Measurements from ENCODE around the gene CHP2. TPM values are rescaled to one million over a fixed set of nuclear protein-coding genes. Genes with fewer than 3 reads are reported as not detected.
"Not testable (repeated sequence)": the region's sequence is repeated elsewhere in the genome, so short reads cannot be mapped to it uniquely, and the experiment has no call there.

The CHP2 gene
- total RNA-seq, 1 donor from 2014 or later, result not detected

GRCh38 chr16:23742766-23743165 is 12.1 kb upstream of the CHP2 start:
- DNase-seq (ENCODE audit: extremely low read depth, low read depth, low spot score), result no peak

- DNase-seq (ENCODE audit: extremely low read depth, low read depth, low spot score), result no peak
These were observed 9.6 kb upstream of the CHP2 start for GRCh38 chr16:23745263-23745662.

DNA sequence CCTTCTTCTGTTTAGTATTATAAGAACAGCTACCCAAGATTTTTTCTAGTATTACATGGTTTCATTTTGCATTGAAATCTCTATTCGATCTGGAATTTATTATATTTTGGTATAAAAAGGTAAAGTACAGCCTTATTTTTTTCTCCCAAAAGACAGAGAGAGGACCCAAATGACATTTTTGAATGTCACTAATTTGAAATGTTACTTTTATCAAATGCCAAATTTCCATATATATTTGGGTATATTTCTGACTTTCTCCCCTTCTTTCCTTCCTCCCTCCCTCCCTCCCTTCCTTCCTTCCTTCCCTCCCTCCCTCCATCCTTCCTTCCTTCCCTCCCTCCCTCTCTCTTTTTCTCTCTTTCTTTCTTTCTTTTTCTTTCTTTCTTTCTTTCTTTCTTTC is 6.2 kb upstream of the CHP2 start:
- DNase-seq (ENCODE audit: extremely low read depth, low read depth, low spot score), result no peak

DNA sequence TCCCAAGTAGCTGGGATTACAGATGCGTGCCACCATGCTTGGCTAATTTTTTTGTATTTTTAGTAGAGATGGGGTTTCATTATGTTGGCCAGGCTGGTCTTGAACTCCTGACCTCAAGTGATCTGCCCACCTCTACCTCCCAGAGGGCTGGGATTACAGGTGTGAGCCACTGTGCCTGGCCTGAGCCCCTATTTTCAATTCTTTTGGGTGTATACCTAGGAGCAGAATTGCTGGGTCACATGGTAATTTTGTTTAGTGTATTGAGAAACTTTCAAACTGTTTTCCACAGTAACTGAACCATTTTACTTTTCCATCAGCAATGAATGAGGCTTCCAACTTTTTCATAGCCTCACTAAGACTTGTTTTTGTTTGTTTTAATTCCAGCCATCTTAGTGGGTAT is 3.8 kb upstream of the CHP2 start:
- not testable (repeated sequence) for DNase-seq (ENCODE audit: extremely low read depth, low read depth, low spot score)

- no peak for DNase-seq (ENCODE audit: extremely low read depth, low read depth, low spot score)
These were observed 775 bp upstream of the CHP2 start for GRCh38 chr16:23753908-23754593.

- DNase-seq (ENCODE audit: extremely low read depth, low read depth, low spot score), result no peak
These were observed 621 bp downstream of the CHP2 start for GRCh38 chr16:23755484-23755809.

GRCh38 chr16:23757116-23757515 is 2.3 kb downstream of the CHP2 start:
- no peak for DNase-seq (ENCODE audit: extremely low read depth, low read depth, low spot score)

- DNase-seq (ENCODE audit: extremely low read depth, low read depth, low spot score), result no peak
These were observed 3.3 kb downstream of the CHP2 start for GRCh38 chr16:23757937-23758619.

DNA sequence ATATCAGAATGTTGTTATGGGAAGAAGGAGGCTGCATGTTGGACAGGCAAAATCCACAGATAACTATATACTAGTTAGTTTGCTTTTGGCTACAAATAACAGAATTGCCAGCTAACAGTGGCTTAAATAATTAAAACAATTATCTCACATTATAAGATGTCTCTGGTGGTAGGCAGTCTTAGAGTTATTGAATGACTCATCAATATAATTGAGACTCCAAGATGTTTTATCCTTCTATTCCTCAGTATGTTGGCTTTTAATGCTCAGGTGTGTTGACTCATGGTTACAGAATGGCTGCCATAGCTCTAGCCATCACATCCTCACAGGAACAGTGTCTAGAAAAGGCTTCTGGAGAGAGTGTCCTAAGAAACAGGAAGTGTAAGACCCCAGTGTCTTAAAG is 11.1 kb downstream of the CHP2 start:
- DNase-seq (ENCODE audit: extremely low read depth, low read depth, low spot score), result no peak

GRCh38 chr16:23768581-23768980 is 13.8 kb downstream of the CHP2 start:
- DNase-seq (ENCODE audit: extremely low read depth, low read depth, low spot score), result no peak

DNA sequence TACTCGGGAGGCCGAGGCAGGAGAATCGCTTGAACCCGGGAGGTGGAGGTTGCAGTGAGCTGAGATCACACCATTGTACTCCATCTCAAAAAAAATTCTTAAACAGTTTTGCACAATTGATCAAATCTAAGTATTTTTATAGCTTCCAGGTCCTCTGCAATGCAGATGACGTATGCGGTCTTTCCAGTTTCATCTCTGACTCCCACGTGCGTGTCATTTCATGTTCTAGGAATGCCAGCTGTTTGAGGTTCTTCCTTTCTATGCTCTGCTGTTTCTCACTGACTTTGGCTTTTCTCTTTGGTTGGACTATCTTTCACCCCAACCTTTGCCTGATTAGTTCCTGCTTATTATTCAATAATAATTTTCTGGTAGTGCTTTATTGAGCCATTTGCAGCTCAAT is 16.2 kb downstream of the CHP2 start:
- no peak for DNase-seq (ENCODE audit: extremely low read depth, low read depth, low spot score)

- DNase-seq (ENCODE audit: extremely low read depth, low read depth, low spot score), result no peak
These were observed 16.8 kb downstream of the CHP2 start for GRCh38 chr16:23771642-23772041.

DNA sequence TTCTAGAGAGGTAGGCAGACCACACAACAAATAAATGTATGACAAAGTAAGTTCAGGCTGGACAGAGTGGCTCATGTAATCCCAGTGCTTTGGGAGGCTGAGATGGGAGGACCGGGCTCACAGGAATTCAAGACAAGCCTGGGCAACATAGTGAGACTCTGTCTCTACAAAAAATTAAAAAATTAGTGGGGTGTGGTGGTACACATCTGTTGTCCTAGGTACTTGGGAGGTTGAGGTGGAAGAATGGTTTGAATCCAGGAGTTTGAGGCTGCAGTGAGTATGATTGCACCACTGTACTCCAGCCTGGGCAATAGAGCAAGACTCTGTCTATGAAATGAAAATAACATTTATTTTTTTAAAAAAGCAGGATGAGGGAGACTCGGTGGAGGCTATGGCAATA is 18.5 kb downstream of the CHP2 start:
- DNase-seq (ENCODE audit: extremely low read depth, low read depth, low spot score), result no peak

DNA sequence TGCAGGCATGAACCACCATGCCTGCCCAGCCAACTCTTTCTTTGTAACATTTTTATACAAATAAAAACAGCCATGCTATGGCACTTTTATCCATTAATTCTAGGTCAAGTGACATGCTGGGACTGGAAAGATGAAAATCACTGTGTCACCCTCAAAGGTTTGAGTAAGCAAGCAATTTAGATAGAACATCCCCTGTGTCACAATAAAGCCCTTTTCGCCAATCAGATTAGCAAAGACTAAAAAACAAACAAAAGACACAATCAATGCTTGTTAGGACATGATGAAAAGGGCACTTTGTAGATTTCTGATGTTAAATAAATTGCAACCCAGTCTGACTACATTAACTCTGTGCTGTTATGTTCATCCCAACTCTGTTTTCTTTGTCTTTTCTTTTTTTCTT is 26.4 kb downstream of the CHP2 start:
- DNase-seq (ENCODE audit: extremely low read depth, low read depth, low spot score), result no peak

DNA sequence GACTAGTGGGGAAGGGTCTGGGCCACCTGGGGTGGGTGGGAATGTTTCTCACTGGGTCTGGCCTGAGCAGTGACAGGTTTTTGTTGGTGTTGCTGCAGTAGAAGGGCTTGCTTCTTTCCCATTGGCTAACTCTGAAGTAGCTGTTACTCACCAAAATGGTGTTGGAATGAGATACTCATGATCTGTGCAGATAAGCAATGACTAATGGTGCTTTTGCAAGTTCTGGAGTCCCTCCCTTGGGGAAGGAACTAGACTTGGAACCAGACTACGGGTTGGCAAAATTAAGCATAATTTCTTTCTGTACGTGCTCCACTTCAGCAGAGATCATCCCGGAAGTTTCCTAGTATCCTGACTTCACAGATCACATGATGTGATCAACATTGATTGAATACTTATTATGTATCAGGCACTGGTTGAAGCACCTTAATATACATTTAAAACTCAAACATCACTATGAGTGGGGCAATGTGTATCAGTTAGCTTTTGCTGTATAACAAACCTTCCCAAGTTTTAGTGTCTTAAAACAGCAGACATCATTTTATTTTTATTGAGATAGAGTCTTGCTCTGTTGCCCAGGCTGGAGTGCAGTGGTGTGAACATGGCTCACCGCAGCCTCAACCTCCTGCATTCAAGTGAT is 30.1 kb downstream of the CHP2 start:
- no peak for DNase-seq (ENCODE audit: extremely low read depth, low read depth, low spot score)

GRCh38 chr16:23785842-23786241 is 31.0 kb downstream of the CHP2 start:
- no peak for DNase-seq (ENCODE audit: extremely low read depth, low read depth, low spot score)

GRCh38 chr16:23786964-23787561 is 32.2 kb downstream of the CHP2 start:
- no peak for DNase-seq (ENCODE audit: extremely low read depth, low read depth, low spot score)

GRCh38 chr16:23788685-23789084 is 33.9 kb downstream of the CHP2 start:
- DNase-seq (ENCODE audit: extremely low read depth, low read depth, low spot score), result no peak

- no peak for DNase-seq (ENCODE audit: extremely low read depth, low read depth, low spot score)
These were observed 40.6 kb downstream of the CHP2 start for GRCh38 chr16:23795378-23795777.

DNA sequence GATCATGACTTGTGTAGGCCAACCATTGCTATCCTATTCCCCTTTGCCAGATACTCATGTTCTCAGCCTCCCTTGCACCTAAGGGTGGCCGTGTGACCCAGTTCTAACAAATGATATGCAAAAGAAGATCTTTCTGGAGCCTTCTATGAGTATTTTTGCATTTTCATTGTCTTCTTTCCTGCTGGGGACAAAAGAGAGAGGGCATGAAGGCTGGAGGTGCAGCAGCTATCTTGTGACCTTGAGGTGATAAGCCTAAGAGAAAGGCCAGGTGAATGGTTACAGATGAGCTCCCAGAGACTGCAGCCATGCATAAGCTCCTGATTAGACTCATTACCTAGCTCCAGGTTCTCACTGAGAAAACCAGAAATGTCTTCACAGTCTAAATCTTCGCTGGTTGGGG is 42.1 kb downstream of the CHP2 start:
- no peak for DNase-seq (ENCODE audit: extremely low read depth, low read depth, low spot score)

- DNase-seq (ENCODE audit: extremely low read depth, low read depth, low spot score), result peak; percentile 10
These were observed 46.6 kb downstream of the CHP2 start for GRCh38 chr16:23801378-23801777.

DNA sequence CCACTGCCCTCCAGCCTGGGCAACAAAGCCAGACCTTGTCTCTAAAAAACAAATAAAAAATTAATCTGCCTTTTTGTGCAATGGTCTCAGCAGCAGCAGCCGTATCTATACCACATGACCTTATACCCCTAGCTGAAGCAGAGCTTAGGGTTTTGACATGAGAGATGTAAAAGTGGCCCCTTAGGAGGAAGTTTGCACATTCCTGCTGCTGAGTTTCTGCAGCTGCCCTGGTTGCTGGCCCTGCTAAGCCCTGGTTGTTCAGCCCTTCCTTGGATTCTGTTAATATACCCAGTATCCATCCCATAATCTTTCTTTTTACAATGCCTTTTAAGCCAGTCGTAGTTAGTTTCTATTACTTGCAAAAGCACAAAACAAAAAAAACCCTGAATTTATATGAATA is 48.0 kb downstream of the CHP2 start:
- DNase-seq (ENCODE audit: extremely low read depth, low read depth, low spot score), result no peak
